ENCODE data around the gene SDE2.

GRCh38 chr1:225958041-225958440 lies 41.1 kb downstream of the SDE2 start:
- TF ChIP-seq POLR2A (IDR thresholded peaks at IDR 0.05): no peak
- TF ChIP-seq CTCF (IDR thresholded peaks at IDR 0.05): no peak

All from esophagus squamous epithelium (tissue), 4 donors.